Ovary (tissue), 9 donors: Measurements from ENCODE around the gene TNFRSF4. TPM values are rescaled to one million over a fixed set of nuclear protein-coding genes. Genes with fewer than 3 reads are reported as not detected.

Source experiments
- DNase-seq, 5 donors: peaks; one replicate each; pipeline ENCODE4 v3.0.0-alpha.2; 2019 to 2020
- H3K27ac ChIP-seq, 2 donors: fragments of 200-600 bp; one replicate each; pipeline versions ENCODE4 v1.5.1 to v1.8.0; 2019 to 2022
- H3K27me3 ChIP-seq: fragments of 200-600 bp; one replicate; pipeline ENCODE4 v1.8.0; 2022
- H3K36me3 ChIP-seq: fragments of 200-600 bp; sonication (generic); one replicate; pipeline ENCODE4 v1.5.1; 2019
- H3K4me1 ChIP-seq: one replicate; pipeline ENCODE4 v1.8.1; 2013; ENCODE audit warnings: mild to moderate bottlenecking, moderate library complexity; ENCODE audit not compliant: insufficient read depth
- H3K4me3 ChIP-seq: fragments of 200-600 bp; sonication (generic); one replicate; pipeline ENCODE4 v1.5.1; 2017
- H3K9me3 ChIP-seq, 2 donors: fragments of 200-600 bp in 1 of 2; sonication (generic) in 1 of 2; one replicate each; pipeline versions ENCODE4 v1.5.1 to v1.8.1; 2013 to 2019; ENCODE audit warnings: mild to moderate bottlenecking in 1 of 2, moderate library complexity in 1 of 2
- EP300 ChIP-seq: sonication (generic); formaldehyde crosslinking; IDR thresholded peaks from one replicate; pipeline ENCODE4 v1.6.1; 2017; ENCODE audit warnings: antibody characterized with exemption
- POLR2A ChIP-seq: fragments of 450-650 bp; IDR thresholded peaks from one replicate; pipeline ENCODE4 v1.6.1; 2017; ENCODE audit warnings: antibody characterized with exemption, mild to moderate bottlenecking, moderate library complexity
- WGBS, 3 donors: extraction: QIAGEN DNeasy Blood & Tissue Kit in 1 of 3; methylation state at CpG; one replicate each; pipeline versions ENCODE4 v1.1.5 to v1.1.7; 2013 to 2017; 5-methylcytosine and 5-hydroxymethylcytosine counted together
- intact Hi-C, 4 donors: fragments of 100-400 bp; cut with DNase I; formaldehyde crosslinking; loops; one replicate each; pipeline versions ENCODE4 v1.11.0 to v1.15.1; 2022 to 2023
- polyA plus RNA-seq, 2 donors: library from polyadenylated mRNA; stranded (reverse); fragments of 200-250 nt in 1 of 2; fragments of 350-450 nt in 1 of 2; fragmentation: Illumina TruSeq in 1 of 2; extraction: RNeasy Lipid Tissue Mini Kit (QIAGEN cat#74804) in 1 of 2; gene quantifications; one replicate each; pipeline ENCODE4 v1.2.3, GENCODE V29; 2013 to 2014
- total RNA-seq, 7 donors: library from RNA; depleted of rRNA in 2 of 7; stranded (reverse); fragments of >200 nt in 2 of 7; fragmentation: NEBNext Ultra II Directional in 3 of 7; extraction: Animal tissue kit (Norgen Biotek cat#: 25700) in 3 of 7; gene quantifications; one replicate each; pipeline versions ENCODE4 v1.1.0 to v1.2.4, GENCODE V29; 2016 to 2023
- TF ChIP-seq, protein P1 (sequence below), 3 donors: fragments of 450-650 bp in 2 of 3; fragments of 200-600 bp in 1 of 3; IDR thresholded peaks; one replicate each; pipeline versions ENCODE4 v1.5.1 to v1.8.0; 2016 to 2022; ENCODE audit warnings: antibody characterized with exemption in 3 of 3, mild to moderate bottlenecking in 1 of 3
- donor health status: DM: no; HTN: no; CAD: no; lungs with moderate emphysema.
- donor health status: DM: no; HTN: no; CAD: no.
- donor health status: Bipolar disorder and iron deficiency.
- donor health status: DM: yes; HTN: yes; CAD: no.
- donor health status: DM: no; HTN: no; CAD: no.
- donor health status: DM: yes; HTN: yes; CAD: no.

Gene TNFRSF4
- total and polyA plus RNA-seq, 9 donors, result 0.37 to 2.5 (median 0.89) TPM; not detected in 1

DNA sequence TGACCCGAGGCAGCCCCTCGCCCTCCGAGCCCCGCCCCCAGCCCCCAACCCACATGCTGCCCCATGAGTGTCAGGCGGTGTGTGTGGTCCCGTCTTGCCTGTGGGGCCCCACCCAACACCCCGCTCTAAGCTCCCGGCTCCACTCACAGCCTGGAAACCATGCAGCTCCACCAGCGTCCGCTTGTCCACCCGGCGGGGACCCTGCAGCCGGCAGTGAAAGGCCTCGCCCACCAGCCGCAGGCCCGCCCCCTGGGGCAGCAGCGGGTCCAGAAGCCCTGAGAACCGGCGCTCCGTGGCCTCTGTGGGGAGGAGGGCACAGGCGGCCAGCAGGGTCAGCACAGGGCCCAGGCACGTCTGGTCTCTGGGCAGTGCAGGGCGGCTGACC, 29.8 kb upstream of the TNFRSF4 start:
- WGBS, 3 donors, result 40 to 70% (median 60%) methylated on average over 21 to 23 of the region's 23 CpGs
- TF ChIP-seq, protein P1, sequence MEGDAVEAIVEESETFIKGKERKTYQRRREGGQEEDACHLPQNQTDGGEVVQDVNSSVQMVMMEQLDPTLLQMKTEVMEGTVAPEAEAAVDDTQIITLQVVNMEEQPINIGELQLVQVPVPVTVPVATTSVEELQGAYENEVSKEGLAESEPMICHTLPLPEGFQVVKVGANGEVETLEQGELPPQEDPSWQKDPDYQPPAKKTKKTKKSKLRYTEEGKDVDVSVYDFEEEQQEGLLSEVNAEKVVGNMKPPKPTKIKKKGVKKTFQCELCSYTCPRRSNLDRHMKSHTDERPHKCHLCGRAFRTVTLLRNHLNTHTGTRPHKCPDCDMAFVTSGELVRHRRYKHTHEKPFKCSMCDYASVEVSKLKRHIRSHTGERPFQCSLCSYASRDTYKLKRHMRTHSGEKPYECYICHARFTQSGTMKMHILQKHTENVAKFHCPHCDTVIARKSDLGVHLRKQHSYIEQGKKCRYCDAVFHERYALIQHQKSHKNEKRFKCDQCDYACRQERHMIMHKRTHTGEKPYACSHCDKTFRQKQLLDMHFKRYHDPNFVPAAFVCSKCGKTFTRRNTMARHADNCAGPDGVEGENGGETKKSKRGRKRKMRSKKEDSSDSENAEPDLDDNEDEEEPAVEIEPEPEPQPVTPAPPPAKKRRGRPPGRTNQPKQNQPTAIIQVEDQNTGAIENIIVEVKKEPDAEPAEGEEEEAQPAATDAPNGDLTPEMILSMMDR (IDR thresholded peaks at IDR 0.05), result no peak
- TF ChIP-seq EP300 (no peak), POLR2A (no peak)

DNA sequence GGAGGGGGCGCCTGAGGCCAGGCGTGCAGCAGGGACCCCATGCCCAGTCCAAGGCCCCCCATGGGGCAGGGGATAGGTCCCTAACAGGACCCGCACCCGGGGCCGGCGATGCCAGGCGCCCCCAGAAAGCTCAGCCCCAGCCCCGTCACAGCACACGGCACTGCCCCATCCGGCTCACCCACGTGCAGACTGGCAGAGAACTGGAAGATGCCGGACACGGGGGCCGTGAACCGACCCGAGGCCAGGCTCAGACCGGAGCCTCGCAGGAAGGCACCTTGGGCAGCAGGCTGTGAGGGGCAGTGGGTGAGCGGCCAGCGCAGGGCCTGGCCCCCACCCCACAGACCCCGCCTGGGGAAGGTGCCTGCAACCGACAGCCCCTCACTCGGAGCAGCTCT, 29.3 kb upstream of the TNFRSF4 start:
- H3K27me3 ChIP-seq, result peaks cover 10% of the 10 kb centered on the region
- H3K36me3 ChIP-seq, result no peaks in the 10 kb centered on the region
- no peaks in the 10 kb centered on the region for H3K9me3 ChIP-seq
- no peaks in the 10 kb centered on the region for H3K4me1 ChIP-seq
- intact Hi-C loops, result no loop called here
- DNase-seq, result no peak
- 79 to 92% (median 91%) methylated on average over 7 to 23 of the region's 23 CpGs for WGBS, 3 donors
- TF ChIP-seq EP300 (no peak), POLR2A (no peak)
- TF ChIP-seq, protein P1 (IDR thresholded peaks at IDR 0.05), result no peak
- no peak overlapping the region for H3K27ac ChIP-seq
- no peak overlapping the region for H3K4me3 ChIP-seq

More for the DNA sequence above, 29.8 kb upstream of the TNFRSF4 start:
- intact Hi-C loops, result no loop called here
- no peaks in the 10 kb centered on the region for H3K4me1 ChIP-seq
- no peak for DNase-seq
- no peaks in the 10 kb centered on the region for H3K36me3 ChIP-seq
- no peaks in the 10 kb centered on the region for H3K9me3 ChIP-seq
- H3K4me3 ChIP-seq, result no peak overlapping the region
- H3K27me3 ChIP-seq, result peaks cover 10% of the 10 kb centered on the region
- no peak overlapping the region for H3K27ac ChIP-seq

DNA sequence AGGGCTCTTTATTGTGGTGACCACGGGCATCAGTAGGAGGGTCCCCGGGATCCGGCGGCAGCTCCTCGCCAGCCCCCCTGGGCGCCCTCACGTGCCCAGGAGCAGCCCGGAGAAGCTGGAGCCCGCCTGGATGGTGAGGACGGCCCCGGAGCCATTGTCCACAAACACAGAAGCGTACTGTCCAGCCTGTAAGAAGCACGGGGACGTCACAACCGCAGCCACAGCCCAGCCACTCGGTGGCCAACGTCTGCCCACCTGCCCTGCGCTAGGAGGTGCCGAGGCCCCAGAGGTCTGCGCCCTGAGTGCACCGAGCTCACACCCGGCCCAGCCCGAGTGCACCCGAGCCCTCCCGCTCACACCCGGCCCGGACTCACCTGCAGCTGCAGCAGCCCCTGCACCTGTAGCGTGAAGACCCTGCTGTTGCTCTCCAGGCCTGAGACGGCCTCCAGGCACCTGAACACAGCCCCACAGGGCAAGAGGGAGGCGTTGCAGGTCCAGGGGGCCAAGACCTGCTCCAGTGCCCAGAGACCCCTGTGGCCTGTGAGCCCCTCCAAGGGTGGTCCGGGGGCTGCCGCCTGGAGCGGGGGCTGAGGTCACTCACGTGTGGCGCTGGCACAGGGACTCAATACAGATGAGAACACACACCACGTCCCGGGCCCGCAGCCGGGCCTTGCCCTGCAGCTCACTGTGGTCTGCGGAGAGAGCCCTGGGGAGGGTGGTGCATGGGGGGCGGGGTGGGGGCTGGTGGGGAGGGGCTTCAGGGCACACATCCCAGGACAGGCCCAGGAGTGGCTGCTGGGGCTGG, 28.7 kb upstream of the TNFRSF4 start:
- no peak overlapping the region for H3K27ac ChIP-seq
- no peak overlapping the region for H3K4me3 ChIP-seq
- H3K27me3 ChIP-seq, result peaks cover 10% of the 10 kb centered on the region
- no peaks in the 10 kb centered on the region for H3K4me1 ChIP-seq
- intact Hi-C loops, result no loop called here
- no peak for DNase-seq
- WGBS, 3 donors, result 72 to 85% (median 83%) methylated on average over 25 to 41 of the region's 41 CpGs
- no peaks in the 10 kb centered on the region for H3K9me3 ChIP-seq
- TF ChIP-seq POLR2A, result no peak
- TF ChIP-seq, protein P1 (IDR thresholded peaks at IDR 0.05), result no peak
- TF ChIP-seq EP300, result no peak
- H3K36me3 ChIP-seq, result no peaks in the 10 kb centered on the region

DNA sequence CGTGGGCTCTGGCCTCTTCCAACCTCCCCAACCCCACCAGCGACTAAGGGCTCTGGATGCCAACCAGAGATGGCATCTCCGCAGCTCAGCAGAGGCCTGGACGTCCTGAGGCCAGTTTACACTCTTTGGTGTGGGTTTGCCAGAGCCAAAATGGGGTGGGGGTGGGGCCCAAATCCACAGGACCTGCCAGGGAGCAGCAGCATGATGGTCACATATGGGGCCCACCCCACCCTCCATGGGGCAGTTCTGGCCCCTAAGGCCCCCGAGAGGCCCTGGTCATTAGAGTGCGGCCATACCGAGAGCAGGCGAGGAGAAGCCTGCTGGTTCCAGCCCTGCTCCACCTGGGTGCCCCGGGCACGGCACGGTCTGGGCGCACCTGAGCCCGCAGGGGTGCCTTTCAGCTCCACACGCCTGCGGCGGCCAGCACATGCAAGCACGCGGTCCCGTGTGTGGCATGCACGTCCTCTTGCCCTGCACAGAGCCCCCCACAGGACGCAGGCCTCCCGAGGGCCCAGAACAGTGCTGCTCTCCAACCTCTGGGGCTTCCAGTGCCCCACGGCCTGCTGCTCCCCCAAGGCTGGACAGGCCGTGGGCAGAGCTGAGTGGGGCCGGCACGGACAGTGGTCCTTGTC, 27.8 kb upstream of the TNFRSF4 start:
- Histone ChIP-seq H3K4me3 (no peak overlapping the region), H3K9me3 (no peaks in the 10 kb centered on the region), H3K4me1 (no peaks in the 10 kb centered on the region), H3K27me3 (peaks cover 10% of the 10 kb centered on the region), H3K27ac (no peak overlapping the region), H3K36me3 (no peaks in the 10 kb centered on the region)
- intact Hi-C loops, result no loop called here
- WGBS, 3 donors, result 72 to 92% (median 81%) methylated on average over 16 to 26 of the region's 26 CpGs
- TF ChIP-seq, protein P1 (IDR thresholded peaks at IDR 0.05), result no peak
- no peak for TF ChIP-seq POLR2A
- no peak for TF ChIP-seq EP300
- no peak for DNase-seq
